ENCODE data around the gene EIF4E1B.
A peak's percentile ranks its signal among the peaks of the same experiment; 100 is the strongest.
"Not testable (repeated sequence)": the region's sequence is repeated elsewhere in the genome, so short reads cannot be mapped to it uniquely, and the experiment has no call there.

Gene EIF4E1B

DNA sequence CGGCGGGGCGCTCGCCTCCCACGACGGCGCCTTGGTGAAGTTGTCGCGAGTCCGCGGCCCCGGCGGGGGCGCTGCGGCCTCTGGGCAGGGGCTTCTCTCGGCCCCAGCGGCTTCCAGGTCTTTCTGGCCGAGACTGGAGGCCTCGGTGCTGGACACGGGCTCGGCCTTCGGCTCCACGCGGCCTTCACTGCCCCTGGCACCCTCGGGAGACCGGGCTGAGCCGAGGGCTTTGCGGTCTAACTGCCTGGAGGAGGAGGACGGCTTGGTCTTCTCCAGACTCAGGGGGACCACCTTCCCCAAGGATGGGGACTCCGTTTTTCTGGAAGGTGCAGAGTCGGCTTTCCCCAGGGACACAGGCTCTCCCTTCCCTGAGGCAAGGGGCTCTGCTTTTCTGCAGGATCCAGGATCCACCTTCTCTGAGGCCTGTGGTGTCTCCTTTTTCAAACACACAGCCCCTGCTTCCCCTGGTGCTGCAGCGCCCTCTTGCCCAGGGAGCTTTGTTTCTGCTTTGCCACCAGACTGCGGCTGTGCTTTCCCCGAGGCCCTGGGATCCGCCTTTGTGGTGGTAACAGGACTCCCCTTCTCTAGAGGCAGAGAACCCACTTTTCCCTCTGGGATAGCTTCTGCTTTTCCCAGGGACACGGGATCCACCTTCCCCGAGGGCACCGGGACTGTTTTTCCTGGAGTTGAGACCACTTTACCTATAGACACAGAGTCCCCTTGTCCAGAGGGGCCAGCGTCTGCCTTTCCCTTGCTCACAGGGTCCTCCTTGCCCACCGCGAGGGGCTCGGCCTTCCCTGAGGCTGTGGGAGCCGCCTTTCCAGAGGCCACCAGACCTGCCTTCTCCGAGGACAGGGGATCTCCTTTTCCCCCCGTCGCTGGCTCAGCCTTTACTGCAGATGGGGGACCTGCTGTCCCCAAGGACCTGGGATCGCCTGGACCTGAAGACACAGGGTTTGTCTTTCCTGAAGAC lies 32.8 kb upstream of the EIF4E1B start:
- Mint-ChIP-seq H3K27ac (no peak overlapping the region), H3K9me3 (no peaks in the 10 kb centered on the region), H3K4me3 (peak overlapping the region; percentile 18), H3K27me3 (no peaks in the 10 kb centered on the region), H3K36me3 (peaks cover 6% of the 10 kb centered on the region), H3K4me1 (no peaks in the 10 kb centered on the region)
- ATAC-seq: no peak

- not testable (repeated sequence) for H3K4me3 Mint-ChIP-seq, H3K27me3 Mint-ChIP-seq, H3K9me3 Mint-ChIP-seq, H3K4me1 Mint-ChIP-seq, ATAC-seq, H3K36me3 Mint-ChIP-seq, H3K27ac Mint-ChIP-seq
Observed at GRCh38 chr5:176599749-176600430, 30.6 kb upstream of the EIF4E1B start.

DNA sequence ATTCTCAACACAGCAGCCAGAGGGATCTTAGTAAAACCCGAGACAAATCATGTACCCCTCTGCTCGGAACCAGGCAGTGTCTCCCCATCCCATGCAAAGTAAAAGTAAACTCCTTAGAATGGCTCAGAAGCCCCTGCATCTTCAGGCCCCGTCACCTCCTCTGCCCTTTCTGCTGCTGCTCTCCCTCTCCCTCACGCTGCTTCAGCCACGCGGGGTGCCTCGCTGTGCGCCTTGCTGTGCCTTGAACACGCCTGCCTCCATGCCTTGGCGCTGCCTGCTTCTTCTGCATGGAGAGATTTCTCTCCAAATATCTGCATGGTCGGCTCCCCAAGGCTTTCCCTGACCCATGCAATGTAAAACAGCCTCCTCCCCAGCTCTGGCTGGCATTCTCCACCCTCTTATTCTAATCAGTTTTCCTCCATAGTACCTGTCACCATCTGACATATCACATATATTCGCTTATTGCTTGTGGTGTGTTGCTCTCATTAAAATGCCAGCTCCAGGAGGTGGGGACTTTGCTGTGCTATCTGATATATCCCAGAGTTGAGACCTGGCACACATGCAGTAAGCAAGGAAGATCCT lies 28.5 kb upstream of the EIF4E1B start:
- ATAC-seq: no peak
- Mint-ChIP-seq H3K9me3 (no peaks in the 10 kb centered on the region), H3K36me3 (peaks cover 6% of the 10 kb centered on the region), H3K4me1 (no peaks in the 10 kb centered on the region), H3K27ac (no peak overlapping the region), H3K4me3 (no peak overlapping the region), H3K27me3 (no peaks in the 10 kb centered on the region)

GRCh38 chr5:176603091-176603490 lies 27.4 kb upstream of the EIF4E1B start:
- Mint-ChIP-seq H3K4me1 (no peaks in the 10 kb centered on the region), H3K27me3 (no peaks in the 10 kb centered on the region), H3K27ac (no peak overlapping the region), H3K9me3 (no peaks in the 10 kb centered on the region), H3K4me3 (no peak overlapping the region), H3K36me3 (peaks cover 6% of the 10 kb centered on the region)
- ATAC-seq: no peak

DNA sequence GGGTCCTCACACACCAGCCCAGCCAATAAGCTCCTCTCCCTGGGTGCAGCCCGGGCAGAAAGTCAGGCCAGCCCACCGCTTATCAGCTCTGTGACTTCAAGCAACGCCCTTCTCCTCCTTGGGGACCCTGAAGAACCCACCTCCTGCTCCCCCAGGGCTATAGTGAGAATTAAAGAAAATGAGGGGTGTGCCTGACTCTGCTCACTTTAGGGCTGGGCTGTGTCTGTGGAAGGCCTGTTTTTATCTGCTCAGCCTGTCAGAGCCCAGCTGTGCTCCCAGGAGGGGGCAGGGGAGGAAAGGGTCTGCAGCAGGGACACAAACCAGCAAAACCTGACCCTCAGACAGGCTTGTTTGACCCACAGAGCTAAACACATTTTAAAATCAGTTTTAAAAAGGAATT lies 24.4 kb upstream of the EIF4E1B start:
- H3K9me3 Mint-ChIP-seq: no peaks in the 10 kb centered on the region
- no peaks in the 10 kb centered on the region for H3K27me3 Mint-ChIP-seq
- H3K27ac Mint-ChIP-seq: no peak overlapping the region
- H3K4me1 Mint-ChIP-seq: peaks cover 11% of the 10 kb centered on the region
- H3K4me3 Mint-ChIP-seq: no peak overlapping the region
- no peaks in the 10 kb centered on the region for H3K36me3 Mint-ChIP-seq
- ATAC-seq: no peak

DNA sequence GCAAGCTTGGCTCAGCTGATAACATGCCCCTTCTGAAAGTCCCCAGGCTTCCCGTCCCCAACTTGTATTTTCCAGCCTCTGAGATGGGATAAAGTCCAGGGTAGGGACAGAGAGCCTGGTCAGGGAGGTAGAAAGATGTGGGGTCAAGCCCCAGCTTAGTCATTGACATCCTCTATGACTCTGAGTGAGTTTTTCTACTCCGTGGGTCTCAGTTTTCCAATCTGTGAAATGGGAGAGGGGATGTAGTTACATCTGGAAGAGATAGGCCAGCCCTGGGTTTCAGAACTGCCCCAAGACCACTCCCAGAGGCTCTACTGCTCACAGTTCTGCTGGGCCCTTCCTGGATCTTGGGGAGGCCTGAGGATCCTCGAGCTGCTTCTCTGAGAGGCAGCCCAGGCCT lies 23.6 kb upstream of the EIF4E1B start:
- H3K27ac Mint-ChIP-seq: no peak overlapping the region
- H3K27me3 Mint-ChIP-seq: peaks cover 7% of the 10 kb centered on the region
- ATAC-seq: no peak
- H3K4me3 Mint-ChIP-seq: no peak overlapping the region
- no peaks in the 10 kb centered on the region for H3K9me3 Mint-ChIP-seq
- H3K4me1 Mint-ChIP-seq: peaks cover 11% of the 10 kb centered on the region
- no peaks in the 10 kb centered on the region for H3K36me3 Mint-ChIP-seq

GRCh38 chr5:176608142-176608705 lies 22.3 kb upstream of the EIF4E1B start:
- Mint-ChIP-seq H3K27me3 (peaks cover 16% of the 10 kb centered on the region), H3K9me3 (no peaks in the 10 kb centered on the region), H3K4me1 (peaks cover 11% of the 10 kb centered on the region), H3K27ac (no peak overlapping the region), H3K36me3 (no peaks in the 10 kb centered on the region), H3K4me3 (peak overlapping the region; percentile 92)
- ATAC-seq: no peak

DNA sequence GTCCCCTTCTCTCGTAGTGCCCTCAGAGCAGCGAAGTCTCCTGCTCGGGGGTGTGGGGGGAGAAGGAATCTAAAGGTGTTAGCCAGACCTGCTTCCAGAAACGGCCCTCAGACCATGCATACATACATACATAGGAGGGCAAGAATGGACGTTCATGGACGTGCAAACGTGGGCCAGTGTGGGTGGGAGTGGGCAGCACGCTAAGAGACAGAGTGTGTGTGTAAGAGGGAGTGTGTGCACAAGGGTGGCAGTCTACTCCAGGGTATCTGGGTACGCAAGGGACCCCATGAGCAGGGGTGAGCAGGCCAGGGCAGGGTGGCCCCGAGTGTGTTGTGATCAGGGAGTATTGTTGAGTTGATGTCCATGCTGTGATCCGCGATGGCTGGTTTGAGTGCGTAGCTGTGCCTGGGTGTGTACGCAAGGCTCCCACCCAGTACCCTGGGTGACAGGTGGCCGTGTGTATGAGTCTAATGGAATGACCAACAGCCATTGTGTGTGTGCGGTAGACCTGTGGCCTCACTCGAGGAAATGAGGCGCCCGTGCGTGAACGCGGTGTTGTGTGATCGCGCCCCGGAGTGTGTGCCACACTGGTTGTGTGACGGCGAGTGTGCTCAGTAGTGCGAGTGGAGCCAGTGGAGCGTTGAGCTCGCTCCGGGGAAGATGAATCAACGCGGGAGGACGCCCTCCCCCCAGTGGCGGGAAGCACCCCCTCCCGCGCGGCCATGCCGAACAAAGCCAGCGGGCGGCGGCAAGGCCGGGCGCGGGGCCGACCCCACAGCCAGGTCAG lies 21.3 kb upstream of the EIF4E1B start:
- no peaks in the 10 kb centered on the region for H3K9me3 Mint-ChIP-seq
- ATAC-seq: peak; percentile 53
- no peaks in the 10 kb centered on the region for H3K36me3 Mint-ChIP-seq
- peak overlapping the region; percentile 92 for H3K4me3 Mint-ChIP-seq
- peaks cover 11% of the 10 kb centered on the region for H3K4me1 Mint-ChIP-seq
- peaks cover 24% of the 10 kb centered on the region for H3K27me3 Mint-ChIP-seq
- H3K27ac Mint-ChIP-seq: peak overlapping the region; percentile 47

GRCh38 chr5:176609724-176610434 lies 20.6 kb upstream of the EIF4E1B start, which contains the start of gene GPRIN1:
Gene GPRIN1 (minus strand): TSS chr5:176610156. CDS start chr5:176599834, 10,322 bp downstream.
- Mint-ChIP-seq H3K9me3 (no peaks in the 10 kb centered on the region), H3K27ac (peak within 1 kb of the TSS; percentile 47), H3K4me1 (peaks cover 11% of the 10 kb centered on the region), H3K27me3 (peaks cover 27% of the 10 kb centered on the region), H3K36me3 (no peaks in the 10 kb centered on the region), H3K4me3 (peak within 1 kb of the TSS; percentile 92)
- ATAC-seq: peak; percentile 84

DNA sequence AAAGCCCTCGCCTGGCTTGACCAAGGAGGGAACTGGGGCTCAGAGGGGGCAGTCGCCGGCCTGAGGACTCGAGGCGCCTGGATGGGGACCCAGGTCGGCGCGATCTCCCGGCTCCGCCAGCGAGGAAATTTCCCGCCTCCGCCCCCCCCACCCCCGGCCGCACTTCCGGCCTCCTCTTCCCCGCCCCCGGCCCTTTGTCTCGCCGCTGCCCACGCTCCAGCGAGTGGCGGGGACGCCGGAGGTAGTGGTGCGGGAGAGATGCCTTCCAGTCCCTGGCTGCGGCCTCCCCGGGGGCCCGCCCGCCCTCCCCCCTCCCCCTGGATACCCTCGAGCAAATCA lies 20.1 kb upstream of the EIF4E1B start:
- H3K27me3 Mint-ChIP-seq: peaks cover 32% of the 10 kb centered on the region
- H3K9me3 Mint-ChIP-seq: no peaks in the 10 kb centered on the region
- no peak overlapping the region for H3K27ac Mint-ChIP-seq
- peaks cover 11% of the 10 kb centered on the region for H3K4me1 Mint-ChIP-seq
- ATAC-seq: no peak
- H3K4me3 Mint-ChIP-seq: peak overlapping the region; percentile 69
- no peaks in the 10 kb centered on the region for H3K36me3 Mint-ChIP-seq

DNA sequence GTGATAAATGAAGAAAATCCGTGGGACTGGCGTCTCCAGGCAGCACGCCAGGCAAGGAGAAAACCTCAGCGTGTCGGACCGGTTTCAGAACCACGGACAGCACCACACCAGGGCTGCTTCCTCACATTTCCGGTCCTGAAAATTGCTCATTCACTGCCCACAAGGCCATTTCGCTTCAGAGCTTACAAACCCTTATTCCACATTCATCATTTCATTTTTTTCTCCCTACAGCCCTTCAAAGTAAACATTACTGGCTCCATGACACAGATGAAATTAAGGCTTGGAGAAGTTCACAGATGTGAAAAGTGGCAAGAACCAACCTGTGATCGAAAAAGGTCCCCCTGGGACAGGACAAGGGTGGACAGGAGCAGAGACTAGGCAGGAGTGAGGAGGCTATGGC lies 19.0 kb upstream of the EIF4E1B start:
- no peak for ATAC-seq
- Mint-ChIP-seq H3K27me3 (peaks cover 42% of the 10 kb centered on the region), H3K4me3 (no peak overlapping the region), H3K9me3 (no peaks in the 10 kb centered on the region), H3K4me1 (peaks cover 11% of the 10 kb centered on the region), H3K36me3 (no peaks in the 10 kb centered on the region), H3K27ac (no peak overlapping the region)

GRCh38 chr5:176612008-176612407 lies 18.5 kb upstream of the EIF4E1B start:
- no peak for ATAC-seq
- H3K9me3 Mint-ChIP-seq: no peaks in the 10 kb centered on the region
- H3K36me3 Mint-ChIP-seq: no peaks in the 10 kb centered on the region
- H3K27me3 Mint-ChIP-seq: peaks cover 48% of the 10 kb centered on the region
- H3K4me1 Mint-ChIP-seq: peaks cover 11% of the 10 kb centered on the region
- no peak overlapping the region for H3K4me3 Mint-ChIP-seq
- no peak overlapping the region for H3K27ac Mint-ChIP-seq

DNA sequence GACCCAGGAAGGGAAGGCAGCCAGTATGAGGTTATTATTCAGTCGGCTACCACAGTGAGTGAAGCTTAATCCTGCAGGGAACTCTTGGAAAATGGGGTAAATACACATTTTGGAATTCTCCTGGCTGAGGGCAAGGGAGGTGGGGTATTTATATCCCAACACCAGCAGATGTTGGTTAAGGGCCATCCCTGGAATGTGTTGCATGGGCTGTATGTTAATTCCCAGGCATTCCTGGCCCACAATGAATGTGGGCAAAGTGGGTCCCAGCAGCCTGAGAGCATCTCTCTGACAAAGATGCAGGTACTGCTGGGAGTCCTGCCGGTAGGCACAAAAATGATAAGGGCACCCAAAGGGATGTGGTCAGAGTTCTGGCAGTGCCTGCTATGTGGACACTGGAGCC lies 17.6 kb upstream of the EIF4E1B start:
- H3K4me3 Mint-ChIP-seq: no peak overlapping the region
- H3K4me1 Mint-ChIP-seq: peaks cover 11% of the 10 kb centered on the region
- no peak overlapping the region for H3K27ac Mint-ChIP-seq
- H3K27me3 Mint-ChIP-seq: peaks cover 56% of the 10 kb centered on the region
- H3K36me3 Mint-ChIP-seq: no peaks in the 10 kb centered on the region
- no peaks in the 10 kb centered on the region for H3K9me3 Mint-ChIP-seq
- ATAC-seq: no peak

DNA sequence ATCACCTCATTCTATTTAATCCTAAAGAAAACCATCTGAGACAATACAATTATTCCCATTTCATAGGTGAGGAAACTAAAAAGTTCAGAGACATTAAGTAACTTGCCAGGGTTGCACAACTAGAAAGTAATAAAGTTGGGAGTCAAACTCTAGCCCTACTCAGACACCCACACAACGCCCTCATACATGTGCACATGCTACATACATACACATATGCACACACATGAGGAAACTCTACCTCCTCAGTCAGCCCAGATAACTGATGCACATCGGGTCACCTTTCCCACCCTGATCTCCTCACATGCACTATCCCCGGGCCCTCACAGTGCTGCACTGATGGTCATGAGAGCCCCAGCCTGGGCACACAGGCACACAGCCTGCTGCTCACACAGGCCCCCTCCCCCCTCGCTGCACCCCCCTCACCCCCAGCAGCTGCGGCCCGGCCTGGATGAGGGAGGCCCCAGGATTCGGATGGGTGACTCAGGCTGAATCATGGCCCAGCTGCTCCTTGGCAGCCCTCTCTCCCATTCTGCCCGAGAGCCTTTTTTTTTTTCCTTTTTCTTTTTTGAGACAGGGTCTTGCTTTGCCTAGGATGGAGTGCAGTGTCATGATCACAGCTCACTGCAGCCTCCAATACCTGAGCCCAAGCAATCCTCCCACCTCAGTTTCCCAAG lies 15.5 kb upstream of the EIF4E1B start:
- H3K4me1 Mint-ChIP-seq: peaks cover 5% of the 10 kb centered on the region
- H3K9me3 Mint-ChIP-seq: no peaks in the 10 kb centered on the region
- H3K27ac Mint-ChIP-seq: no peak overlapping the region
- no peak overlapping the region for H3K4me3 Mint-ChIP-seq
- no peaks in the 10 kb centered on the region for H3K36me3 Mint-ChIP-seq
- peaks cover 77% of the 10 kb centered on the region for H3K27me3 Mint-ChIP-seq
- ATAC-seq: no peak

Measured in stimulated activated memory B cell treated with anti-CD40 and anti-IgM and Interleukin-4, amounts not matched to agents 10 μg/mL and 1 μg/mL and 100 μg/mL, for 72 hours (primary cell).